CD14-positive monocyte (primary cell): Measurements from ENCODE around the gene MBP. TPM values are rescaled to one million over a fixed set of nuclear protein-coding genes. Genes with fewer than 3 reads are reported as not detected.
"Not testable (repeated sequence)": the region's sequence is repeated elsewhere in the genome, so short reads cannot be mapped to it uniquely, and the experiment has no call there.

Experiments
- DNase-seq, 3 donors: peaks; one replicate each; pipeline ENCODE4 v3.0.0-alpha.2; 2011 to 2022
- H2AFZ ChIP-seq: 2 replicates; pipeline ENCODE4 v1.6.0; 2012; ENCODE audit warnings: mild to moderate bottlenecking, low read depth, low read length, inconsistent platforms; ENCODE audit not compliant: insufficient read depth, poor library complexity, severe bottlenecking
- H3K27ac ChIP-seq, 2 donors: 1 replicate in 1 of 2; 2 replicates in 1 of 2; pipeline ENCODE4 v1.5.1; 2012 to 2013; ENCODE audit warnings: low read length in 2 of 2, control low read depth in 1 of 2, inconsistent platforms in 1 of 2, low read depth in 1 of 2, mild to moderate bottlenecking in 1 of 2
- H3K27me3 ChIP-seq, 2 donors: one replicate each; pipeline versions ENCODE4 v1.6.0 to v1.6.1; 2011 to 2013; ENCODE audit warnings: low read length in 2 of 2; ENCODE audit not compliant: control insufficient read depth in 2 of 2, insufficient read depth in 2 of 2
- H3K36me3 ChIP-seq, 2 donors: replicated peaks in 1 of 2; 1 replicate in 1 of 2; 2 replicates in 1 of 2; pipeline versions ENCODE4 v1.5.1 to v1.6.1; 2012 to 2013; ENCODE audit warnings: low read length in 2 of 2, control low read depth in 1 of 2, inconsistent platforms in 1 of 2, mild to moderate bottlenecking in 1 of 2; ENCODE audit not compliant: insufficient read depth in 2 of 2, control insufficient read depth in 1 of 2
- H3K4me1 ChIP-seq, 2 donors: 1 replicate in 1 of 2; 2 replicates in 1 of 2; pipeline versions ENCODE4 v1.5.1 to v1.6.1; 2012 to 2013; ENCODE audit warnings: low read length in 2 of 2, control low read depth in 1 of 2, inconsistent platforms in 1 of 2, mild to moderate bottlenecking in 1 of 2, moderate library complexity in 1 of 2; ENCODE audit not compliant: insufficient read depth in 2 of 2, control insufficient read depth in 1 of 2
- H3K4me2 ChIP-seq: replicated peaks from 2 replicates; pipeline ENCODE3; 2012; ENCODE audit warnings: low read length, moderate library complexity, mild to moderate bottlenecking; ENCODE audit not compliant: poor library complexity, severe bottlenecking; ENCODE audit errors: extremely low read depth
- H3K4me3 ChIP-seq, 3 experiments: fragments of 200-600 bp in 1 of 3; sonication (generic) in 1 of 3; replicated peaks in 1 of 3; 1 replicate in 2 of 3; 2 replicates in 1 of 3; pipeline ENCODE4 v1.5.1; 2011 to 2013; ENCODE audit warnings: low read length in 3 of 3, mild to moderate bottlenecking in 3 of 3, control low read depth in 2 of 3, low read depth in 2 of 3, inconsistent platforms in 1 of 3, moderate library complexity in 1 of 3
- H3K79me2 ChIP-seq: 2 replicates; pipeline ENCODE4 v1.6.0; 2012; ENCODE audit warnings: mild to moderate bottlenecking, control low read depth, inconsistent platforms, low read length, moderate library complexity; ENCODE audit not compliant: insufficient read depth
- H3K9ac ChIP-seq: 2 replicates; pipeline ENCODE4 v1.6.0; 2017; ENCODE audit warnings: low read length, mild to moderate bottlenecking; ENCODE audit not compliant: insufficient read depth, poor library complexity, severe bottlenecking
- H3K9me3 ChIP-seq, 2 donors: replicated peaks in 1 of 2; 1 replicate in 1 of 2; 2 replicates in 1 of 2; pipeline versions ENCODE4 v1.5.1 to v1.6.1; 2012 to 2013; ENCODE audit warnings: low read length in 2 of 2, control low read depth in 1 of 2; ENCODE audit not compliant: control insufficient read depth in 1 of 2, insufficient read depth in 1 of 2
- H4K20me1 ChIP-seq: 2 replicates; pipeline ENCODE4 v1.6.0; 2012; ENCODE audit warnings: mild to moderate bottlenecking, low read length, control low read depth, moderate library complexity; ENCODE audit not compliant: insufficient read depth
- H3K27ac Mint-ChIP-seq, 7 donors: one replicate each; pipeline ENCODE4 v1.8.0; 2020; ENCODE audit warnings: mild to moderate bottlenecking in 7 of 7, mixed read lengths in 7 of 7, moderate library complexity in 6 of 7, inconsistent platforms in 2 of 7
- H3K27me3 Mint-ChIP-seq, 3 donors: one replicate each; pipeline ENCODE4 v1.8.0; 2021 to 2022; ENCODE audit warnings: low read depth in 3 of 3, mild to moderate bottlenecking in 3 of 3, mixed read lengths in 3 of 3, moderate library complexity in 3 of 3, inconsistent platforms in 1 of 3
- H3K36me3 Mint-ChIP-seq, 2 donors: one replicate each; pipeline ENCODE4 v1.8.0; 2020; ENCODE audit warnings: mixed read lengths in 2 of 2, inconsistent platforms in 1 of 2, mild to moderate bottlenecking in 1 of 2
- H3K4me1 Mint-ChIP-seq: one replicate; pipeline ENCODE4 v1.8.0; 2020; ENCODE audit warnings: mild to moderate bottlenecking, mixed read lengths
- H3K4me3 Mint-ChIP-seq, 2 donors: one replicate each; pipeline ENCODE4 v1.8.0; 2020; ENCODE audit warnings: mild to moderate bottlenecking in 2 of 2, mixed read lengths in 2 of 2, moderate library complexity in 1 of 2
- H3K9me3 Mint-ChIP-seq, 7 donors: one replicate each; pipeline ENCODE4 v1.8.0; 2020 to 2022; ENCODE audit warnings: mixed read lengths in 7 of 7, mild to moderate bottlenecking in 6 of 7, moderate library complexity in 6 of 7, inconsistent platforms in 2 of 7
- CTCF ChIP-seq: fragments of 200-600 bp; IDR thresholded peaks from one replicate; pipeline ENCODE4 v1.8.0; 2022; ENCODE audit warnings: antibody characterized with exemption, mild to moderate bottlenecking
- WGBS: methylation state at CpG from one replicate; pipeline ENCODE4 v1.1.5; 2013; ENCODE audit warnings: missing lambda C conversion rate; ENCODE audit not compliant: insufficient coverage; 5-methylcytosine and 5-hydroxymethylcytosine counted together
- intact Hi-C, 2 donors: fragments of 100-400 bp; cut with micrococcal nuclease; formaldehyde crosslinking; loops; one replicate each; pipeline versions ENCODE4 v1.15.0 to v1.15.1; 2023
- polyA plus RNA-seq, 3 donors: library from polyadenylated mRNA; depleted of rRNA in 1 of 3; unstranded in 2 of 3; stranded (reverse) in 1 of 3; fragments of 300-500 nt in 2 of 3; fragments of >200 nt in 1 of 3; fragmentation: Illumina TruSeq in 2 of 3; gene quantifications; 1 replicate in 2 of 3; 2 replicates in 1 of 3; pipeline ENCODE4 v1.2.3, GENCODE V29; 2012 to 2021

Gene MBP
- polyA plus RNA-seq, 3 donors, result 47.7 to 81.0 (median 50.4) TPM

GRCh38 chr18:76991021-76991688 lies 141.4 kb downstream of the MBP start:
- TF ChIP-seq CTCF, result no peak
- Mint-ChIP-seq H3K36me3 (peaks cover 0 to 1% of the 10 kb centered on the region in 2 donors), H3K4me3 (no peak overlapping the region), H3K4me1 (peaks cover 22% of the 10 kb centered on the region), H3K27me3 (peaks cover 1 to 8% (median 3%) of the 10 kb centered on the region in 3 donors), H3K9me3 (peaks cover 0 to 2% (median 0%) of the 10 kb centered on the region in 7 donors), H3K27ac (peak overlapping the region in 1 of 7 donors; percentile 26)
- H3K4me1 ChIP-seq, result peaks cover 21 to 22% of the 10 kb centered on the region in 2 donors
- H3K27me3 ChIP-seq, result no peaks in the 10 kb centered on the region
- H3K9ac ChIP-seq, result no peak overlapping the region
- H3K4me3 ChIP-seq, result no peak overlapping the region
- no peaks in the 10 kb centered on the region for H4K20me1 ChIP-seq
- H3K4me2 ChIP-seq, result no peak overlapping the region
- H3K27ac ChIP-seq, result no peak overlapping the region
- H3K36me3 ChIP-seq, result no peaks in the 10 kb centered on the region
- no peak overlapping the region for H2AFZ ChIP-seq
- 78% methylated on average over 18 of the region's 20 CpGs for WGBS
- peak in 1 of 3 donors; percentile 51 for DNase-seq
- H3K9me3 ChIP-seq, result no peaks in the 10 kb centered on the region
- no peaks in the 10 kb centered on the region for H3K79me2 ChIP-seq
- intact Hi-C loops, result no loop called here

GRCh38 chr18:76990343-76991020 lies 142.1 kb downstream of the MBP start:
- H3K36me3 ChIP-seq, H3K4me3 ChIP-seq, H4K20me1 ChIP-seq, H3K4me2 ChIP-seq, H3K27ac ChIP-seq, H3K27me3 ChIP-seq, intact Hi-C loops, H3K27me3 Mint-ChIP-seq, H3K9me3 ChIP-seq, DNase-seq, H3K4me3 Mint-ChIP-seq, H3K9ac ChIP-seq, H3K9me3 Mint-ChIP-seq, H3K36me3 Mint-ChIP-seq, H2AFZ ChIP-seq, H3K79me2 ChIP-seq: not testable (repeated sequence)
- H3K27ac Mint-ChIP-seq, result peak overlapping the region in 1 of 7 donors; percentile 50
- H3K4me1 ChIP-seq, result peaks cover 21 to 22% of the 10 kb centered on the region in 2 donors
- peaks cover 22% of the 10 kb centered on the region for H3K4me1 Mint-ChIP-seq
- WGBS, result 97% methylated on average over 3 of the region's 8 CpGs
